Endothelial cell of umbilical vein (primary cell): ENCODE data around the gene WDR77. TPM values are rescaled to one million over a fixed set of nuclear protein-coding genes. Genes with fewer than 3 reads are reported as not detected.

ENCODE experiments used
- Bru-seq: library from RNA; stranded (reverse); fragments of 400-500 nt; gene quantifications from one replicate; lab custom pipeline; 2021; lab: Mats Ljungman, UMichigan
- BruChase-seq, 2 experiments: library from RNA; stranded (reverse); fragments of 400-500 nt; gene quantifications; one replicate each; lab custom pipeline; 2021; lab: Mats Ljungman, UMichigan
- BruUV-seq: library from RNA; stranded (reverse); fragments of 400-500 nt; replicated peaks from 2 replicates; lab custom pipeline; 2021; lab: Mats Ljungman, UMichigan
- CTCF ChIA-PET: fragments of 300-600, 350-600 bp; sonication (Branson Sonifier 250); formaldehyde crosslinking; loops from one replicate; lab custom pipeline; 2021; ENCODE audit warnings: antibody characterized with exemption, inconsistent platforms; lab: Charles Lee
- POLR2A ChIA-PET: fragments of 300-600, 350-600 bp; sonication (Branson Sonifier 250); formaldehyde crosslinking; loops from one replicate; lab custom pipeline; 2021; ENCODE audit warnings: antibody characterized with exemption, inconsistent platforms; lab: Charles Lee
- DNase-seq: peaks from one replicate; pipeline ENCODE4 v3.0.0-alpha.2; 2011; ENCODE audit warnings: low read depth, low spot score
- FAIRE-seq: peaks from 2 replicates; lab custom pipeline; 2011; peaks lifted over from hg19 to GRCh38; lab: Jason Lieb, UNC
- H2AFZ ChIP-seq: 2 replicates; pipeline ENCODE4 v1.6.0; 2012; ENCODE audit warnings: low read depth, low read length, control low read depth, inconsistent platforms
- H3K27ac ChIP-seq: 2 replicates; pipeline ENCODE4 v1.5.1; 2011; ENCODE audit warnings: low read depth, mild to moderate bottlenecking, control low read depth, low read length, moderate library complexity; ENCODE audit not compliant: insufficient read depth
- H3K27me3 ChIP-seq, 2 experiments: 2 replicates each; pipeline versions ENCODE4 v1.6.0 to v1.6.1; 2011; ENCODE audit warnings: low read length in 2 of 2, mixed read lengths in 1 of 2; ENCODE audit not compliant: control insufficient read depth in 2 of 2, insufficient read depth in 2 of 2
- H3K36me3 ChIP-seq, 2 experiments: 2 replicates in 1 of 2; 3 replicates in 1 of 2; pipeline ENCODE4 v1.5.1; 2011; ENCODE audit warnings: low read length in 2 of 2, mild to moderate bottlenecking in 1 of 2, moderate library complexity in 1 of 2; ENCODE audit not compliant: control insufficient read depth in 2 of 2, insufficient read depth in 2 of 2; ENCODE audit errors: extremely low read depth in 1 of 2
- H3K4me1 ChIP-seq: 3 replicates; pipeline ENCODE4 v1.5.1; 2011; ENCODE audit warnings: mild to moderate bottlenecking, low read length; ENCODE audit not compliant: control insufficient read depth, insufficient read depth; ENCODE audit errors: extremely low read depth
- H3K4me2 ChIP-seq: 2 replicates; pipeline ENCODE4 v1.6.1; 2011; ENCODE audit warnings: low read length, control low read depth, mixed read lengths; ENCODE audit not compliant: insufficient read depth
- H3K4me3 ChIP-seq, 3 experiments: fragments of 200-600 bp in 1 of 3; sonication (generic), shearing (Covaris generic) in 1 of 3; replicated peaks in 1 of 3; 2 replicates each; pipeline ENCODE4 v1.5.1; 2011 to 2016; ENCODE audit warnings: control low read depth in 3 of 3, low read length in 3 of 3, mild to moderate bottlenecking in 2 of 3, inconsistent platforms in 1 of 3, low read depth in 1 of 3, moderate library complexity in 1 of 3; ENCODE audit not compliant: insufficient read depth in 1 of 3
- H3K79me2 ChIP-seq: 2 replicates; pipeline ENCODE4 v1.6.0; 2012; ENCODE audit warnings: low read length, inconsistent platforms; ENCODE audit not compliant: control insufficient read depth, insufficient read depth
- H3K9ac ChIP-seq: replicated peaks from 2 replicates; pipeline ENCODE3; 2011; ENCODE audit warnings: low read length, control low read depth; ENCODE audit not compliant: insufficient read depth; ENCODE audit errors: extremely low read depth
- H3K9me1 ChIP-seq: replicated peaks from 3 replicates; pipeline ENCODE4 v1.6.0; 2011; ENCODE audit warnings: mild to moderate bottlenecking, low read length; ENCODE audit not compliant: control insufficient read depth, insufficient read depth; ENCODE audit errors: extremely low read depth
- H3K9me3 ChIP-seq: replicated peaks from 2 replicates; pipeline ENCODE4 v1.5.1; 2012; ENCODE audit warnings: low read length, inconsistent platforms; ENCODE audit not compliant: control insufficient read depth, insufficient read depth
- H4K20me1 ChIP-seq: replicated peaks from 2 replicates; pipeline ENCODE3; 2011; ENCODE audit warnings: mild to moderate bottlenecking, low read length; ENCODE audit not compliant: control insufficient read depth, insufficient read depth; ENCODE audit errors: extremely low read depth
- CTCF ChIP-seq, 2 donors: IDR thresholded peaks; 1 replicate in 1 of 2; 2 replicates in 1 of 2; pipeline ENCODE4 v1.5.1; 2011; ENCODE audit warnings: low read length in 2 of 2, mild to moderate bottlenecking in 2 of 2, moderate library complexity in 2 of 2, control low read depth in 1 of 2, inconsistent platforms in 1 of 2, low read depth in 1 of 2; ENCODE audit not compliant: insufficient read depth in 1 of 2; ENCODE audit errors: extremely low read depth in 1 of 2
- FOS ChIP-seq: IDR thresholded peaks from 2 replicates; pipeline ENCODE4 v1.6.1; 2011; ENCODE audit warnings: mild to moderate bottlenecking, low read length, moderate library complexity, borderline replicate concordance; ENCODE audit not compliant: insufficient read depth
- MYC ChIP-seq: IDR thresholded peaks from one replicate; pipeline ENCODE4 v1.6.1; 2011; ENCODE audit warnings: mild to moderate bottlenecking, low read depth, low read length
- POLR2A ChIP-seq: IDR thresholded peaks from 2 replicates; pipeline ENCODE4 v1.6.1; 2012; ENCODE audit warnings: low read depth, mild to moderate bottlenecking, control low read depth, low read length
- POLR2AphosphoS5 ChIP-seq: IDR thresholded peaks from 2 replicates; pipeline ENCODE4 v1.6.1; 2012; ENCODE audit warnings: low read depth, mild to moderate bottlenecking, control low read depth, low read length, moderate library complexity; ENCODE audit not compliant: insufficient read depth
- dilution Hi-C: fragments of 300-500 bp; cut with MboI; formaldehyde crosslinking; loops from one replicate; pipeline ENCODE4 v1.15.0; 2019; ENCODE audit warnings: low sequenced_read_pairs; ENCODE audit not compliant: extremely low pct_ligation_motif_present
- intact Hi-C: fragments of 100-400 bp; cut with micrococcal nuclease; formaldehyde crosslinking; loops from one replicate; pipeline ENCODE4 v1.10.0; 2022
- long read RNA-seq: library from polyadenylated mRNA; stranded (forward); transcript quantifications from one replicate; pipeline ENCODE4 v2.0.0, GENCODE V29; 2021
- polyA minus RNA-seq, 3 experiments: library from RNA; depleted of rRNA, polyadenylated mRNA; stranded (reverse); fragments of >200 nt; gene quantifications; 1 replicate in 1 of 3; 2 replicates in 2 of 3; pipeline ENCODE4 v1.2.3, GENCODE V29; 2011
- polyA plus RNA-seq, 4 experiments: library from polyadenylated mRNA; depleted of rRNA in 3 of 4; stranded (reverse) in 3 of 4; unstranded in 1 of 4; fragments of >200 nt; gene quantifications; 2 replicates each; pipeline versions ENCODE4 v1.2.1 to v1.2.3, GENCODE V29; 2011 to 2012; ENCODE audit warnings: missing spikeins in 1 of 4
- total RNA-seq: library from RNA; stranded (reverse); gene quantifications from 2 replicates; pipeline ENCODE4 v1.2.3, GENCODE V29; 2021
- TF ChIP-seq, protein P1 (sequence below): IDR thresholded peaks from 2 replicates; pipeline ENCODE4 v1.6.1; 2011; ENCODE audit not compliant: insufficient read depth, insufficient read length

The WDR77 gene
- total RNA-seq, result 35.6 and 41.3 TPM in 2 replicates
- 105 and 116 TPM in 2 replicates for polyA plus RNA-seq
- 109 and 124 TPM in 2 replicates for polyA plus RNA-seq (2011; cell fraction: cytosol; rRNA removed)
- 174 and 192 TPM in 2 replicates for polyA plus RNA-seq (2011; cell fraction: nucleus; rRNA removed)
- polyA plus RNA-seq (2012), result 31.9 and 41.3 TPM in 2 replicates
- polyA minus RNA-seq, result 140 and 143 TPM in 2 replicates
- polyA minus RNA-seq (2011; cell fraction: cytosol; rRNA and poly(A)+ RNA removed), result 45.9 TPM
- polyA minus RNA-seq (2011; cell fraction: nucleus; rRNA and poly(A)+ RNA removed), result 26.5 and 59.3 TPM in 2 replicates
- Bru-seq, nascent RNA, result percentile 88 among the genes with signal in this experiment
- BruChase-seq, experiment 1, labeled RNA remaining after a 6-hour chase, result percentile 75 among the genes with signal in this experiment
- percentile 93 among the genes with signal in this experiment for BruChase-seq, experiment 2, labeled RNA remaining after a 2-hour chase
- long read RNA-seq, transcript WDR77-201 (10 exons, 2,576 nt), result major isoform, 133 of 177 reads
- long read RNA-seq, partial matches to known transcripts, result 13 of 177 reads
- long read RNA-seq, other reads (novel, unspliced or antisense), result 31 of 177 reads

- Histone ChIP-seq H3K4me3 (peak within 1 kb of the TSS; percentile 72 to 96 (median 87)), H3K27me3 (no peaks in the 10 kb centered on the region), H2AFZ (peak within 1 kb of the TSS; percentile 75), H3K9ac (peak within 1 kb of the TSS; percentile 95), H3K4me1 (peaks cover 21% of the 10 kb centered on the region), H3K9me1 (no peaks in the 10 kb centered on the region), H3K4me2 (peak within 1 kb of the TSS; percentile 98), H3K9me3 (no peaks in the 10 kb centered on the region), H3K36me3 (peaks cover 2 to 5% of the 10 kb centered on the region in 2 experiments), H4K20me1 (peaks cover 3% of the 10 kb centered on the region), H3K79me2 (peaks cover 80% of the 10 kb centered on the region), H3K27ac (peak within 1 kb of the TSS; percentile 74)
- intact Hi-C loops (loop anchor here (1.0 kb wide), 2 partner anchors 58 to 306 kb away; partner anchors contain the start of gene DDX20), dilution Hi-C loops (no loop called here)
- no peak for TF ChIP-seq FOS
- peak; percentile 62 for TF ChIP-seq MYC
- TF ChIP-seq POLR2A, result peak; percentile 60
- peak; percentile 58 for TF ChIP-seq POLR2AphosphoS5
- no peak for TF ChIP-seq CTCF (IDR thresholded peaks at IDR 0.05; ENCODE audit: extremely low read depth in 1 of 2, insufficient read depth in 1 of 2, low read depth in 1 of 2, low read length in 2 of 2)
- TF ChIP-seq, protein P1, sequence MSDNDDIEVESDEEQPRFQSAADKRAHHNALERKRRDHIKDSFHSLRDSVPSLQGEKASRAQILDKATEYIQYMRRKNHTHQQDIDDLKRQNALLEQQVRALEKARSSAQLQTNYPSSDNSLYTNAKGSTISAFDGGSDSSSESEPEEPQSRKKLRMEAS, result peak; percentile 87
- DNase-seq (peak; percentile 99), FAIRE-seq (peak; percentile 97)
- CTCF ChIA-PET, result interaction anchor here (0.5 to 1.9 kb wide), 4 partner anchors 11 to 226 kb away, joined by 3 to 8 read pairs (median 4); no protein-coding TSS in a partner anchor
- POLR2A ChIA-PET, result interaction anchor here (1.0 to 1.1 kb wide), 2 partner anchors 11 to 485 kb away, joined by 3 to 4 read pairs; no protein-coding TSS in a partner anchor
- BruUV-seq, result no TSS peak
Observed at GRCh38 chr1:111448918-111449702, at the start of gene WDR77, which contains the start of gene ATP5PB. TSS of gene WDR77 (minus strand) at chr1:111449256. CDS start at chr1:111449169, 87 bp downstream. TSS of gene ATP5PB (plus strand) at chr1:111449464. CDS start at chr1:111449542, 78 bp downstream.
